OCI-M2 (cell line): ENCODE data around the gene GLP1R.

Experiments
- DNase-seq: peaks from one replicate; lab custom pipeline; 2025; ENCODE audit not compliant: unreplicated experiment; lab: John Stamatoyannopoulos, UW

The GLP1R gene

GRCh38 chr6:39043776-39044175, 4.8 kb upstream of the GLP1R start:
- DNase-seq = no peak

GRCh38 chr6:39044181-39044580, 4.4 kb upstream of the GLP1R start:
- DNase-seq = no peak

GRCh38 chr6:39047434-39048327, 900 bp upstream of the GLP1R start:
- DNase-seq = no peak

GRCh38 chr6:39049575-39050283, 1.1 kb downstream of the GLP1R start:
- DNase-seq = no peak

GRCh38 chr6:39050453-39051112, 2.0 kb downstream of the GLP1R start:
- no peak for DNase-seq

GRCh38 chr6:39051399-39052122, 3.0 kb downstream of the GLP1R start:
- no peak for DNase-seq

- DNase-seq = no peak
These were observed 4.5 kb downstream of the GLP1R start for GRCh38 chr6:39053016-39053624.

GRCh38 chr6:39053854-39054576, 5.4 kb downstream of the GLP1R start:
- DNase-seq = no peak

GRCh38 chr6:39054577-39055142, 6.1 kb downstream of the GLP1R start:
- no peak for DNase-seq

- DNase-seq = no peak
These were observed 7.1 kb downstream of the GLP1R start for GRCh38 chr6:39055661-39056060.

GRCh38 chr6:39056191-39056590, 7.6 kb downstream of the GLP1R start:
- DNase-seq = no peak

GRCh38 chr6:39056681-39057080, 8.1 kb downstream of the GLP1R start:
- no peak for DNase-seq

- no peak for DNase-seq
These were observed 8.9 kb downstream of the GLP1R start for GRCh38 chr6:39057251-39058155.

- no peak for DNase-seq
These were observed 10.0 kb downstream of the GLP1R start for GRCh38 chr6:39058471-39059147.

- no peak for DNase-seq
These were observed 11.1 kb downstream of the GLP1R start for GRCh38 chr6:39059496-39060310.

GRCh38 chr6:39060467-39061160, 12.0 kb downstream of the GLP1R start:
- DNase-seq = no peak

- DNase-seq = no peak
These were observed 12.6 kb downstream of the GLP1R start for GRCh38 chr6:39061182-39061581.
